GM10266 (cell line): ENCODE data around the gene RBMS1.

Source experiments
- DNase-seq: peaks from one replicate; pipeline ENCODE4 v3.0.0; 2012; ENCODE audit errors: extremely low spot score
- TF ChIP-seq, protein P1 (sequence below): IDR thresholded peaks from 2 replicates; pipeline ENCODE4 v1.5.1; 2012; ENCODE audit warnings: mild to moderate bottlenecking, low read depth; ENCODE audit not compliant: control insufficient read depth, insufficient read depth; ENCODE audit errors: missing control alignments

RBMS1 gene

GRCh38 chr2:160224507-160224906 lies 269.1 kb downstream of the RBMS1 start:
- TF ChIP-seq, protein P1, sequence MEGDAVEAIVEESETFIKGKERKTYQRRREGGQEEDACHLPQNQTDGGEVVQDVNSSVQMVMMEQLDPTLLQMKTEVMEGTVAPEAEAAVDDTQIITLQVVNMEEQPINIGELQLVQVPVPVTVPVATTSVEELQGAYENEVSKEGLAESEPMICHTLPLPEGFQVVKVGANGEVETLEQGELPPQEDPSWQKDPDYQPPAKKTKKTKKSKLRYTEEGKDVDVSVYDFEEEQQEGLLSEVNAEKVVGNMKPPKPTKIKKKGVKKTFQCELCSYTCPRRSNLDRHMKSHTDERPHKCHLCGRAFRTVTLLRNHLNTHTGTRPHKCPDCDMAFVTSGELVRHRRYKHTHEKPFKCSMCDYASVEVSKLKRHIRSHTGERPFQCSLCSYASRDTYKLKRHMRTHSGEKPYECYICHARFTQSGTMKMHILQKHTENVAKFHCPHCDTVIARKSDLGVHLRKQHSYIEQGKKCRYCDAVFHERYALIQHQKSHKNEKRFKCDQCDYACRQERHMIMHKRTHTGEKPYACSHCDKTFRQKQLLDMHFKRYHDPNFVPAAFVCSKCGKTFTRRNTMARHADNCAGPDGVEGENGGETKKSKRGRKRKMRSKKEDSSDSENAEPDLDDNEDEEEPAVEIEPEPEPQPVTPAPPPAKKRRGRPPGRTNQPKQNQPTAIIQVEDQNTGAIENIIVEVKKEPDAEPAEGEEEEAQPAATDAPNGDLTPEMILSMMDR, result no peak
- DNase-seq, result no peak

DNA sequence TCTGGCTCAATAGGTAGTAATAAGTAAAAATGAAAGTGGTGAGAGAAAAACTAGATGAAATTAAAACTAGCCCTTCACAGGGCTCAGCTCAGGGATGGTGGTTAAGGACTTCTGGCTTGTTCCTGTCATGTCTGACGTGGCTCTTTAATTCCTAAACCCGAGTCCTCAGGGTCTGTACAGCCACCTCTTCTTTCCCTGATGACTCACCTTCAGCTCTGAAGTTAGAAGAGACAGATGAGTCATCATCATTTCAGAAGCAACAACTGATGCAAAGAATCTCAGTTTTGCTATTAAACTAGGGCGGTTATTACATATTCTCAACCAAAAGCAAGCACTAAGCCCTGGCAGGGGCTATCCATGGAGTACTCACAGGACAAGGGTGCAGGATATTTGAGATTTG lies 269.5 kb downstream of the RBMS1 start:
- peak; percentile 65 for DNase-seq
- TF ChIP-seq, protein P1, result no peak

- no peak for DNase-seq
- TF ChIP-seq, protein P1, result no peak
Observed at GRCh38 chr2:160223560-160223959, 270.0 kb downstream of the RBMS1 start.

DNA sequence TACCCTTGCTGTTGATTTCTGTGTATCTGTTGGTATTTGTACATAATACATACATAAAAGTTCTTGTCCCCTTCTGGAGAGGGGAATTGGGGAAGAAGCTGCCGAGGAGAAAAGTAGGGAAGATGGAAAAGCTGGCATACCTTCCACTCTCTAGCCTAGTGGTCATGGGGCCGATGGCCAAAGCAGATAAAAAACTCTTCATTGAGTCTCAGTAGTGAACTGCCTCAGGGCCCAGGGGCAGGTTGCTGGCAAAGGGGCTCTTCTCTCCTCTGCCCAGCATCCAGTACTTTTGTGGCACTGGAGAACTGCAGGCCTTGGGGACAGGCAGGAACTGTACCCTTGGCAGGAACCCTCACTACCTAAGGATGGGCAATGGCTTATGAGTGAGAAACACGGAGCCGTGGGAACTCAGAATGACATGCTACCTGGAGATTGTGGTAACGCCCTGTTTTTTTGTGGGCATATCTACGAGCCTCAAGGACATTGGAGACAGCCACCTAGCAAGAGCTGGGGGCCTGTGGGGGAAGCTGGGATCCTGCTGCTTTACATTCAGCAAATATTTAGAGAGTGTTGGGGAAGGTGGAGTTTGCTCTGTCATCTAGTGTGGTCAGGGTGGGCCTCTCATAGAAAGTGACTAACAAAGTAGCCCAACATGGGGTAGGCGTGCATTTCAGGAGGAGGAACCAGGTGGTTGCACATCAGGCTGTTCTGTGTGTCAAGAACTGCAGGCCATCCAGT lies 270.9 kb downstream of the RBMS1 start:
- DNase-seq, result no peak
- TF ChIP-seq, protein P1, result no peak
